ENCODE measurements around the gene PTH1R.

PTH1R gene

GRCh38 chr3:46882377-46883053 lies 5.0 kb downstream of the PTH1R start:
- no peak for DNase-seq (ENCODE audit: low spot score)

- DNase-seq (ENCODE audit: low spot score), result no peak
Measured at GRCh38 chr3:46883054-46883829, 5.7 kb downstream of the PTH1R start.

- DNase-seq (ENCODE audit: low spot score), result no peak
Measured at GRCh38 chr3:46883830-46884185, 6.3 kb downstream of the PTH1R start.

- DNase-seq (ENCODE audit: low spot score), result no peak
Measured at GRCh38 chr3:46884427-46884826, 6.9 kb downstream of the PTH1R start.

- no peak for DNase-seq (ENCODE audit: low spot score)
Measured at GRCh38 chr3:46884929-46885328, 7.4 kb downstream of the PTH1R start.

GRCh38 chr3:46885612-46886011 lies 8.1 kb downstream of the PTH1R start:
- DNase-seq (ENCODE audit: low spot score), result no peak

- no peak for DNase-seq (ENCODE audit: low spot score)
Measured at GRCh38 chr3:46887980-46888494, 10.5 kb downstream of the PTH1R start.

- DNase-seq (ENCODE audit: low spot score), result no peak
Measured at GRCh38 chr3:46888705-46889104, 11.2 kb downstream of the PTH1R start.

- DNase-seq (ENCODE audit: low spot score), result peak; percentile 42
Measured at GRCh38 chr3:46889381-46890110, 12.0 kb downstream of the PTH1R start.

- no peak for DNase-seq (ENCODE audit: low spot score)
Measured at GRCh38 chr3:46890132-46890531, 12.6 kb downstream of the PTH1R start.

- no peak for DNase-seq (ENCODE audit: low spot score)
Measured at GRCh38 chr3:46891132-46891531, 13.6 kb downstream of the PTH1R start.

GRCh38 chr3:46892285-46893145 lies 15.0 kb downstream of the PTH1R start:
- peak; percentile 54 for DNase-seq (ENCODE audit: low spot score)

GRCh38 chr3:46893146-46893748 lies 15.7 kb downstream of the PTH1R start:
- DNase-seq (ENCODE audit: low spot score), result no peak

- DNase-seq (ENCODE audit: low spot score), result no peak
Measured at GRCh38 chr3:46893763-46894162, 16.2 kb downstream of the PTH1R start.

GRCh38 chr3:46894256-46894655 lies 16.7 kb downstream of the PTH1R start:
- DNase-seq (ENCODE audit: low spot score), result no peak

GRCh38 chr3:46895204-46895660 lies 17.7 kb downstream of the PTH1R start:
- DNase-seq (ENCODE audit: low spot score), result peak; percentile 51

GRCh38 chr3:46895761-46896160 lies 18.2 kb downstream of the PTH1R start:
- no peak for DNase-seq (ENCODE audit: low spot score)

- no peak for DNase-seq (ENCODE audit: low spot score)
Measured at GRCh38 chr3:46896386-46896785, 18.9 kb downstream of the PTH1R start.

GRCh38 chr3:46897031-46897430 lies 19.5 kb downstream of the PTH1R start:
- DNase-seq (ENCODE audit: low spot score), result no peak

- DNase-seq (ENCODE audit: low spot score), result no peak
Measured at GRCh38 chr3:46897829-46898320, 20.4 kb downstream of the PTH1R start.

Measured in SK-N-DZ (cell line).